GM21825 (cell line): ENCODE results near the gene MISP.

ENCODE experiments used
- ATAC-seq: cut with Tn5 transposase; IDR thresholded peaks from one replicate; pipeline ENCODE4 v1.9.1; 2021; ENCODE audit warnings: mild to moderate bottlenecking, moderate library complexity; ENCODE audit not compliant: unreplicated experiment

Gene MISP

DNA sequence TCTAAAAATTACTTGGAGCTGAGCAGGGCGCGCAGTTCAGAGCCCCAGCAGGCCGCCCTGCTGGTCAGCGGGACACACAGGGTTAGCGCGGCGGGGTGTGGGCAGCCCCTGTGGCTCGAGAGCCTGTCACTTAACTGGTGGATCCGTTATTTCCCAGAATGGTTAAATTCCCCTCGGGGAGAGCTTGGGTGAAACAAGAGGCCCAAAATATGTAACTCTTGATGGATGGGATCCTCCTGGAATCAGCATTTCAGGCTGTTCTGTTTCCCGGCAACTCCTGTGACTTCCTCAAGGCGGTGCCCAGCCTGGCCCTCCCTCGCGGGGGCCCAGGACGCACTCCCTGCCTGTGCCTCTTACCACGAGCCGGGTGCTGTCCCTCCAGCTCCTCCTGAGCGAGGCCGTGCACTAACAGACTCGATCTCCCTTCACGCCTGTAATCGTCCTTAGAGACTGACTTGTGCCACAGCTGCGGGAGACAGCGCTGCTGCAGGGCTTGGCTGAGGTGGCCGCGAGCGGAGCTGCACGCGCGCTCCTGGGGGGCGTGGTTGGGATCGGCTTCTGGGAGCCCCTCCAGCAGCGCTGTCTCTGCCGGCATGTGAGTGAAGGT is 56.0 kb downstream of the MISP start:
- ATAC-seq, result no peak

GRCh38 chr19:807627-808422 is 56.9 kb downstream of the MISP start:
- ATAC-seq, result no peak

DNA sequence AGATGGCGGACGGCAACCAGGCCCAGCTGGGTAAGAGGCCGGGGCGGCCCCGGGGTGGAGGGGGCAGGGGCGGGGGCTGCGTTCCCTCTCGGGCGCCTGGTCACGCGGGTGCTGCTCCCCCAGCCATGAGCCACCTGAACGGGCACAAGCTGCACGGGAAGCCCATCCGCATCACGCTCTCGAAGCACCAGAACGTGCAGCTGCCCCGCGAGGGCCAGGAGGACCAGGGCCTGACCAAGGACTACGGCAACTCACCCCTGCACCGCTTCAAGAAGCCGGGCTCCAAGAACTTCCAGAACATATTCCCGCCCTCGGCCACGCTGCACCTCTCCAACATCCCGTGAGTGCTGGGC is 57.5 kb downstream of the MISP start:
- no peak for ATAC-seq

DNA sequence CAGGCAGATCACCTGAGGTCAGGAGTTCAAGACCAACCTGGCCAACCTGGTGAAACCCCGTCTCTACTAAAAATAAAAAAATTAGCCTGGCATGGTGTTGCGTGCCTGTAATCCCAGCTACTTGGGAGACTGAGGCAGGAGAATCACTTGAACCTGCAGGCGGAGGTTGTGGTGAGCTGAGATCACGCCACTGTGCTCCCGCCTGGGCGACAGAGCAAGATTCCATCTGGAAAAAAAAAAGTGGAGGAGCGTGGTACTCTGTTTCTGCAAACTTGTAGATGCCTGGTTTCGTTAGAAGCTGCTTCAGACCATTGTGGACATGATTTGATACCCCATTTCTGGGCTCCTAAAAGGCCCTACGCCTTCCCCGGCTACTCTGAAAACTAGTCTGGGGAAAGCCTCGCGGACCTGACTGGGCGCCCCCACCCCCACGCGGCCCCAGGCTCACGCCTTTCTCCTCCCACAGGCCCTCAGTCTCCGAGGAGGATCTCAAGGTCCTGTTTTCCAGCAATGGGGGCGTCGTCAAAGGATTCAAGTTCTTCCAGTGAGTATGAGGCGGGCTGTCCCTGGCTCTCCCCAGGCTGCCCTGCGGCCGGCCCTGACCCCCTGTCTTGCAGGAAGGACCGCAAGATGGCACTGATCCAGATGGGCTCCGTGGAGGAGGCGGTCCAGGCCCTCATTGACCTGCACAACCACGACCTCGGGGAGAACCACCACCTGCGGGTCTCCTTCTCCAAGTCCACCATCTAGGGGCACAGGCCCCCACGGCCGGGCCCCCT is 59.4 kb downstream of the MISP start:
- no peak for ATAC-seq

- no peak for ATAC-seq
Measured at GRCh38 chr19:810883-811489, 60.1 kb downstream of the MISP start.

DNA sequence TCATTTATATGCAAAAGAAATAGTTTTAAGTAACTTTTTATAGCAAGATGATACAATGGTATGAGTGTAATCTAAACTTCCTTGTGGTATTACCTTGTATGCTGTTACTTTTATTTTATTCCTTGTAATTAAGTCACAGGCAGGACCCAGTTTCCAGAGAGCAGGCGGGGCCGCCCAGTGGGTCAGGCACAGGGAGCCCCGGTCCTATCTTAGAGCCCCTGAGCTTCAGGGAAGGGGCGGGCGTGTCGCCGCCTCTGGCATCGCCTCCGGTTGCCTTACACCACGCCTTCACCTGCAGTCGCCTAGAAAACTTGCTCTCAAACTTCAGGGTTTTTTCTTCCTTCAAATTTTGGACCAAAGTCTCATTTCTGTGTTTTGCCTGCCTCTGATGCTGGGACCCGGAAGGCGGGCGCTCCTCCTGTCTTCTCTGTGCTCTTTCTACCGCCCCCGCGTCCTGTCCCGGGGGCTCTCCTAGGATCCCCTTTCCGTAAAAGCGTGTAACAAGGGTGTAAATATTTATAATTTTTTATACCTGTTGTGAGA is 60.7 kb downstream of the MISP start:
- no peak for ATAC-seq

DNA sequence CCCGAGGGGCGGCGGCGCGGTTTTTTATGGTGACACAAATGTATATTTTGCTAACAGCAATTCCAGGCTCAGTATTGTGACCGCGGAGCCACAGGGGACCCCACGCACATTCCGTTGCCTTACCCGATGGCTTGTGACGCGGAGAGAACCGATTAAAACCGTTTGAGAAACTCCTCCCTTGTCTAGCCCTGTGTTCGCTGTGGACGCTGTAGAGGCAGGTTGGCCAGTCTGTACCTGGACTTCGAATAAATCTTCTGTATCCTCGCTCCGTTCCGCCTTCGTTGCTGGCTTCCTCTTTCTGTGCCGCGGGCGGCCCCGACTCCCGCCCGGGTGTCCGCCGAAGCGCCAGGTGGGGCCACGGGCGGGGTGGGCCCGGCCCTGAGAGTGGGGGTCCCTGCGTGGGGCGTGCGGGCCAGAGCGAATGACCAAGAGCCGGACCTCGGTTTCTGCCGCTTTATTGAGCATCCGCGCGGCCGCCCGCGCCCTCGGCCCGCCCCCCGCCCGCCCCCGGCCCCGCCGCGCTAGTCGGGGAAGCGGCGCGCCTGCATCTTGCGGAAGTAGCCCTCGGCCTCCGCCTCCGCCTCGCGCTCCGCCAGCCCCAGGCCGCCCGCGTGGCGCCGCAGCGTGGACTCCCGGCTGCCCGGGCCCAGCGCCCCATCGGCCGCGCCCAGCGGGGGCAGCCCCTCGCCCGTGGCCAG is 61.3 kb downstream of the MISP start:
- ATAC-seq, result no peak

DNA sequence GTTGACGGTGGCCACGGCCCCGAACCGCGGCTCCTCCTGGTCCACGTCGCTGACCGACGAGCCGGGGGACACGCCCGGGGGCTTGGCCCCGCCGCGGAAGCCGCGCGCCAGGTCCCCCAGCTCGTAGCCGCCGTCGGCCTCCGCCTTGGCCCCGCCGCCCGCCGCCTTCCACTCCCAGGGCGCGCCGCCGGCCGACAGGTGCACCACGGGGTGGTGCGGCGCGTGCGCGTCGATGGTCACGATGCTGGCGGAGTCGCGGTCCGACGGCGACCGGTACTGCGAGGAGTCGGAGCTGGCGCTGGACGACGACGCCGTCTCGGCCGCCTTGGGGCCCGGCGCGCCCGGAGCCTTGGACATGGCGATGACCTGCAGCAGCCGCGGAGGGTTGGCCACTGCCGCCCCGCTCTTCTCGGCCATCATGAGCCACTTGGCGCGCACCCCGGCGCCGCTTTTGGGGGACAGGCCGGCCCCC is 61.9 kb downstream of the MISP start:
- ATAC-seq, result no peak

DNA sequence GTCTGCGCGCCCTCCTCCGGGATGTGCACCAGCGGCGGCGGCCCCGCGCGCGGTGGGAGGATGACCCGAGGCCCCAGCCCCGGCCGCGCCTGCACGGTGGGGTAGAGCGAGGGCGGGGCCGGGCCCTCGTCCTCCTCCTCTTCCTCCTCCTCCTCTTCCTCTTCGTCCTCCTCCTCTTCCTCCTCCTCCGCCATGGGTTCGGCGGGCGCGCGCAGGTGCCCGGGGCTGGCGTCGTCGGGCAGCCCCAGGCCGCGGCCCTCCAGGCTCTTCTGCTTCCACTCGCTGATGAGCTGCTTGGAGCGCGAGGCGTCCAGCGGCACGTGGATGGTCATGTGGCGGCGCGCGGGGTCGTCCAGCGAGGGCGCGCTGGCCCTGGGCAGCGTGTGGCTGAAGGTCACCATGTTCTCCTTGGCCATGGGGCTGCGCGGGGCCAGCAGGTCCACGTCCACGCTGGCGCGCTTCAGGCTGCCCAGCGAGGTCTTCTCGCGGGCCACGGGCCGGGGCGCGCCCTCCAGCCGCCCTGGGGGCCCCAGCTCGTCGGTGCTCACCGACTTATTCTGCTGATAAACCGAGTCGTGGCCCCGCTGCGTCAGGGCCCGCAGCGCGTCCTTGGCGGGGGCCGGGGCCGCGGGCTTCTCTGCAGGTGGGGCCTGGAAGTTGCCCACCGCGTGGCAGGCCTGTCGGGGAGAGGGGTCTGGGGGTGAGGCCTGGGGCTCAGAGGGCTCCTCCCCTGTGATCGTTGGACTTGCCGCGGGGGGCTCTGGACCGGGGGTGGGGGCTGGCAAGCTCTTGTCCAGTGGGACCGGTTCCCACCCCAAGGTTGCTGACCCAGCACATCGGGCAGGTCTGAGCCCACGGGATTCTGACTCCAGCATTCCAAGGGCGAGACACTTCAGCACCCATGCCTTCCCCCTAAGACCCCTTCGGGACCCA is 62.6 kb downstream of the MISP start:
- no peak for ATAC-seq
